Eye (tissue), 1 donor: Measurements from ENCODE around the gene QARS1.

ENCODE experiments used
- DNase-seq: peaks from one replicate; pipeline ENCODE4 v3.0.0-alpha.2; 2015

Gene QARS1

DNA sequence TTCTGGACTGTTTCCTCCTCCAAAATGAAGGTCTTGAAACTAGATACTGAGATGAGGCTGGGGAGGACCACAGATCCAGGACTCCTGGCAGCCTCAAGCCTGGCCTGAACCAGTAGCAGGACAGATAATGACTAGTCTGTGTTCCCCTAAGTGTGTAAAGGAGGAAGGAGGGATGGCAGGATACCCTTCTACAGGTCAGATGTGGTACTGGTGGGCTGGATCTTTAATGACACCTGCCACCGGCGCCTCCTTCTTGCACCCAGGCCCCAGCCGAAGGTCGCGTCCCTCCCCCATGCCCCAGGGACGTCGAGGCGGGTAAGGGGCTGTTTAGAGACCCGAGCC is 15.5 kb upstream of the QARS1 start:
- no peak for DNase-seq

DNA sequence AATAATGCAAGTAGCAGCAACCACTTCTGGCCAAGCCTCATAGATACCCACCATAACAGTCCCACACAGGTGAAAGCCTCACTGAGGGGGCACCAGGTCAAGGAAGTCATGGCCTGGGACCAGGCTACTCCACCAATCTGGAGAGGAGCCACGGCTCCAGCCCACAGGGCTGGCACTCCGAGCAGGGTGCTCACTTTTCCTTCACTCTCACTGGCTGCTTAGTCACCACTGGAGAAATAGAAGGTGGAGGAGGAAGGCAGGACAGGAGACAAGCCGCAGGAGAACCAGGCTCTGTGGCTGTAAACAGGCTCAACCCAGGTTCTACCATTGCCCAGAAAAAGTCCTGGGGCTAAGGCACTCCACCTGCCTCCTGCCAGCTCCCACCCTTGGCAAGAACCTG is 14.9 kb upstream of the QARS1 start:
- DNase-seq = no peak

DNA sequence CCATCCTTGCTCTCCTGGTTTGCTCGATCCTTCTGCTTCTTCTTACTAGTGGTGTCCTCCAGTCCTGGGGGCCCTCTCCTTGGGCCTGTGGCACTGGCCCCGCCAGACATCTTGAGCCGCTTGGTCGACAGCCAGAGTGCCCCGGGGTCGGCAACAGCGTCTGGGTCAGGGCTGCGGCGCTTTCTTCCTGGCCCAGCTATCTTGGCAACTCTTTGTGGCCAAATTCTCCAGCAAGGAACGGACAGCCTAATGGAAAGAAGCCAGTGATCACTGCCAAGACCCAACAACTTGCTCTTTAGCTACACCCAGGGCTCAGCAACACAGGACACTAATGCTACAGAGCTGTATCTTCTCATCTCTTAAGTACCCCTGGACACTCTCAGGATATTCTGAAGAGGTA is 14.5 kb upstream of the QARS1 start:
- DNase-seq = no peak

DNA sequence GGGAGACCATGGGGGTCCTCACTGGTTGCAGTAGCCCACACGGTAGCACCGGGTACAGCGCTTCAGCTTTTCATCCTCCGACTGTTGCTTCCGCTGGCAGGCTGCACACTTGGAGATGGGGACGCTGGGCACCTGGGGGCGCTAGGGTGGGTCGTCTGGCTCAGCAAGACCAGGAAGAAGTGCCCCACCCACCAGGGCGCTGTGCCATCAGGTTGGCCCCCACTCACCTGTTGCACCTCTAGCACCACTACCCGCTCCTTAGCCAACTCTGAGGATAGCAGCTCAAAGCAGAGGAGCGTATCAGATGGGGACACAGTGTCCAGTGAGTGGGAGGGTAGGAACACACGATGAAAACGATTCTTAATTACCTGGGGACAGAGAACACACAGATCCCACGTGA is 7.7 kb upstream of the QARS1 start:
- no peak for DNase-seq

DNA sequence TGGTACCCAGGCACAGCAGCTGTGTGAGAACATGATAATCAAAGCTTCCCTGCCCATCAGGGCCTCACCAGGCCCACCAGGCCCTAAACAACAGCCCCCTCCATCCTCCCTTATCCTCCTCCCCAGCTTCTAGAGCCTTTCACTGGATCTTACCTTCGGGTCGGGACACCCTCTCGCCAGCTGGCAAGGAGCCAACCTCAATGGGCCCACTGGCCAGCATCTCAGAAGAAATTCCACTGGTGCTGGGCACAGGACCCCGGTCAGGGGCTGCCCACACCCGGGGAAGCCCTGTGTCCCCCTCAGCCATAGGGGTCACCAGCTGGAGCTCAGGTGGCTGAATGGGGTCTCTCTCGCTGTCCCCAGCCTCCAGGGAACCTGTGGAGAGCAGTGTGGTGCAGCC is 6.8 kb upstream of the QARS1 start:
- DNase-seq = no peak

DNA sequence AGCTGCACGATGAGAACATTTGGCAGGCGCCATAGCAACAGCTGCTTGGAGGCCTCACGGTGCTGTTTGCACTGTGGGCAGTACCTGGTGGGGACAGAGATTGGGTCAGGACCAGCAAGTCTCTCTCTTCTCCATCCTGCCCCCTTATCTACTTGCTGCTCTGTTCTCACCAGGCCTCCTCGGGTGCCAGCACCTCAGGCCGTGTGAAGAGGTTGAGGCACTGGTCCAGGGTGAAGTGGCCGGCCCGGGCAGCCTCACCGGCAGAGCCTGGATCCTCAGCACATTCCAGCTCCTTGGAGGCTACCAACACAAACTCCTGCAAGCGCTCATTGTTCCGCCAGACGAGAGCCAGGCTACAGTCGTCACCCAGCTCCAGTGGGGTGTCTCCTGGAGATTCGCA is 6.2 kb upstream of the QARS1 start:
- no peak for DNase-seq

DNA sequence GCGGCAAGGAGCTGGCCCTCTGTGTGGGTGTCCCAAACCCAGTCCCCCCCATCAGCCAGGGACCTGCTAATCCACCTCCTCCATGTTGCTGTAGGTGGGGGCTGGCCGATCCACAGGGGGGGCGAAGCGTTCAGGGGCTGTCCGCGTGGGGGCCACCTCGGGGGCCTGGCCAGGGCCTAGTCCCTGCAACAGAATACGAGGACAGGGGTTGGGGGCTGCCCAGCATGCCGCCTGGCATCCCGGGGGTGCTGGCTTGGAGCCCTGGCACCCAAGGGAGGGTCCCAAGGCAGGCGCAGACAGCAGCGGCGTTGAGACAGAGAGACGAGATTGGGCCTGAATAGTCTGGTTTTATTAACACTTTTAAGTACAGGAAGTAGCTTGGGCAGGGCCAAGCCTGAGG is 3.8 kb upstream of the QARS1 start:
- DNase-seq = no peak

DNA sequence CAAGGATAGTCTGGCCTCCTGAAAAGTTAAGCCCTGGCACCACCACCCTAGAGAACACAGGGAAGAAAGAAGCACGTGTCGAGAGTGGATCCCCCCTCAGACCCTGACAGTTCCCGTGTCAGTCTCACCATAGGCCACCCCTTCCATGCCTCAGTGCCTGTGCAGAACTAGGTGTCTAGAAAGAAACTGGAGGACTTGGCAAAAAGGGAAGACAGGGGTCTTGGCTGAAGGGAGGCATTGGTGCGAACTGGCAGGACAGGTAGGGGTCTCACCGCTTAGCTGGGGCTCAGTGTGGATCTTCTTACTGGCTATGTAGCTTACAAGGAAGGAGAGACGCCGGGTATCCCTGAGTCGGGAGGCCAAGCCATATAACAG is 518 bp downstream of the QARS1 start:
- no peak for DNase-seq

DNA sequence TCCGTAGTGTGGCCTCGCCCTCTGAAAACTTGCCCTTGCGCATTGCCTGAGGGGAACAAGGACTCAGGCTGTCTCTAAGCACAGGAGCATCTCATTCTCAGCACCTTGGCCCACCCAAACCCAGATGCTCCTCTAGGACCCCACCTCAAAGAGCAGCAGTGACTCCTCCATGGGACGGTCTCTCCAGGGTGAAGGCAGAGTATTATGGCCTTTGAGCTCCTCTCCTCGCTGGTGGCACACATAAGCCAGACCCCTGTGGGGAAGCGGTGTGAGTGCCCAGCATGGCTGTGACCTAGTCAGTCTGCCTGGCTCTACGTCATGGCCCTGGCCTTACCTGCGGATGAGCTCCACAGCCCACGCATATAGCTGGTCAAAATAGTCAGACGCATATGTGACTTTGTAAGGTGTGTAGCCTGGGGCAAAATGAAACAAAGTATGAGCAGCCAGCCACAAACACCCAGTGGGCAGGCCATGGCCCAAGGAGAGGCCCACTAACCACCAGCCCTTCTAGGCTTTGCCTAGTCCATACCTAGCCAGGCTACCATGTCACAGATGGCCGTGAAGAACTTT is 4.4 kb downstream of the QARS1 start:
- DNase-seq = no peak

DNA sequence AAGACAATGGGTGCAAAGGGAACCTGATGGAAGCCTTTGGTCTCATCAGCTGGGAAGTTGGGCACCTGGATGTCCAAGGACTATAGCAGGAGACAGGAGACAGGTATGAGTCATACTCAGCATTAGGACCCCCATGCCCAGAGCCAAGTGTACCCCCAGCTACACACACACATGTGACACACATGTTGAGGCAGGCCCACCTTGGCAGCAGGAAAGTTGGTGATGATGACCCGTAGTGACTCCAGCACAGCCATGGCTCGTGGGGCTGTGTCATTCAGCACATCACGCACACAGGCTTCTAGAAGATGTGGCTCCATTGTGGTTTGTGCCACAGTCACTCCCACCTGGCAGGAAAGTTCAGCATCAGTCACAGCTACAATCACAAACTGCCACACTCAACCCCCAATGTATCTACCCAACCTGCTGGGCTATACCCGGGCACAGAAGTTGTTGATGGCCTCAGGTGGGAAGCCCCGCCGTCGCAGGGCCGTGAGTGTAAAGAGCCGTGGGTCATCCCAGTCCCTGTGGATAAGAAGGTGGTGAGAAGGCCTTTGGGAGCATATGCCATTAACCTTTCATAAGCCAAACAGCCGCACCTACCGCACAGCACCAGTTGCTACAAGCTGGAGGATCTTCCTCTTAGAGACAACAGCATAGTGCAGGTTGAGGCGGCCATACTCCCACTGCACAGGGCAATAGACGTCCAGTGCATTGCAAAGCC is 5.5 kb downstream of the QARS1 start:
- DNase-seq = no peak

DNA sequence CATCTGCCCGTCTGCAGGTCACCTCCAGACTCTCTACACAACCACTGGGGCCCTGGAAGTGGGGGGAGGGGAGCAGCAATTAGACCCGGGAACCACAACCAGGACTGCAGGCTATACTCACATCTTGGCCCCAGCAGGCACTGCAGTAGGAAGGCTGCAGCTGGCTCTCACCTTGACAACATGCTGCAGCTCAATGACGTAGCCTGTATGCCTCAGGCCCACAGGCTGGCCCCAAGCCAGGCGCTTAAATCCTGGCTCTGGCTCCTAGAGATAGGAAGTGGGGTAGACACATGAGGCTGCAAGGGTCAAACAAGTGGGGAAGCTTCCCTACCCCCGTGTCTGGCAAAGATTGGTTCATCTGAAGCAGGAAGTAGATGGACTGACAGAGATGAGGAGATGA is 6.1 kb downstream of the QARS1 start:
- no peak for DNase-seq

DNA sequence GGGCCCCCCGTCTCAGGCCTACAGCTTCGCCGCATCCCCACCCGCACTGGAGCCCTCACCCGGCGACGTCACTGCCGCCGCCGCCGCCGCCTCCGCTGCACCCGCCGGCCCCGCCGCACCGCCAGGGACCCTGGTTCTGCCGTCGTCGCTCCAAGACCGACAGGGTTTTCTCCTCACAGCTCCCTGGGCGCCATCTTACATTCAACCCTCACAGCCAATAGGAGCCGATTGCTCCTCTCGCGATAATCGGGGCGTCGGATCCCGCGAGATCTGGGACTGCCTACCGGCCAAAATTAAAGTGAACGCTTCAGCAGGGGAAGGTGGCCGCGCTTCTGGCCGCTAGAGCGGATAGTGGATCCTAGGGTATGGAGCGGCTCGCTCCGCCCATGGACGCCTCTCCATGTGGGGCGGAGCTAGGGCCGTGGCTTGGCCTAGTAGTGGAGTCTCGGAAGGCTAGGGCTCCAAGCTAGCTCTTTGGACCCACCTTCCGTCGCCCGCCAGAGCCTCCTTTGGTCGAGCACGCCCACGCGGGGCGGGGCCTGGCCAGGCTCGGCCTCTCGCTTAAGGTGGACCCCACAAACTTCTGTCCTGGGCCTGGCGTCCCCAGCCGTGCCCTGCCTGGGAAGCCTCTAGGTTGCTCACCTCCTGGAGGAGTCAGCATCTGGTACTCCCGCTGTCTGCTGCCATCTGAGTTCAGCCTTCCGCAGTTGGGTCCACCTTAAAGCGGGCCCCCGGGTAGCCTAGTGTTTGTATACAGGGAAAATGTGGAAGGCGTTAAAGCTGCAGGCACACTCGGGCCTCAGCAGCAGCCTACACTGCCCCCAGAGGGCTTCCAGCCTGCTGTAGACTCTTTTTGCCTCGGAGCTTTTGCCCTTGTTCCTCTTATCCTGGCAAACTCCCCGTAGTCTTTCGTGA is 10.4 kb downstream of the QARS1 start, which contains the start of gene QRICH1:
Gene QRICH1 (minus strand): TSS at position 219 of the 915 bp plus-strand sequence. CDS start 17,054 bp downstream, outside the sequence.
- DNase-seq = peak; percentile 100

DNA sequence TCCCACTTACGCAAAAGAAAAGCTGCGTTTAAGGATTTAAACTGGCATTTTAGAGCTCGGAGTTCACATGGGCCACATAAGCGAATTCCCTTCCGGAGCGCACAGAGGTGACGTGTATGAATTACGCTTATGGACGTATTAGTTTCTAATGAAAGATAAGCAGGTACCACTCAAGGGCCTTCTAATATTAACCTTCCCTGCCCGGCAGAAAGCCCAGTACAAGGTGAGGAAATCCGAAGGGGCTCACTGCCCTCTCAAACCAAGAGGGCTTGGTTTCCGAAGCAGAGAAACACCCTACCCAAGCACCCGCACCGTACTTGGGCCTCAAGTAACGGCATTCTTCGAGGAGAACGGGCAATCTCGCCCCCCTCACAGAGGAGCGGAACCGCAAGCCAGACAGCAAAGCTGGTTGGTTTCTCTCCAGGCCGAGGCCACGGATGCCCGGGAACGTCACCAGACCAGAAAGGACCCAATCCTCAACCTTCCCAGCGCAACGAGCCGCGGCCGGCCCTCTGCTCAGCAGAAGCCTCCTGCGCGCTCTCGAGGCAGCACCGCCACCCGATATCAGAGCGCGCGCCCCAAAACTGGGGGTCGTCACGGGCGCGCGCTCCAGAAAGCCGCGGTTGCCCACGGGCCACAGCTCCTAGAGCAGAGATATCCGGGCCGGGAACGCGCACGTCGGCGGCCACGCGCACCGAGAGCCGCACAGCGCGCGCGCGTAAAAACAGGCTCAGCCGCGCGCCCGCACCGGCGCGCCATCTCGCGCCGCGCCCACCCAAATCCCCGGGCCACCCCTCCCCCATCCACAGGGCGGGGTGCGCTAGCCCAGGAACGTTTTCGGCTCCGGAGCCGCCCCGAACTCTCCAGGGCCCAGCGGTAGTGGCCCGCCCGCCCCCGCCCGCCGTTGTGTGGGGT is 11.4 kb downstream of the QARS1 start:
- peak; percentile 92 for DNase-seq

DNA sequence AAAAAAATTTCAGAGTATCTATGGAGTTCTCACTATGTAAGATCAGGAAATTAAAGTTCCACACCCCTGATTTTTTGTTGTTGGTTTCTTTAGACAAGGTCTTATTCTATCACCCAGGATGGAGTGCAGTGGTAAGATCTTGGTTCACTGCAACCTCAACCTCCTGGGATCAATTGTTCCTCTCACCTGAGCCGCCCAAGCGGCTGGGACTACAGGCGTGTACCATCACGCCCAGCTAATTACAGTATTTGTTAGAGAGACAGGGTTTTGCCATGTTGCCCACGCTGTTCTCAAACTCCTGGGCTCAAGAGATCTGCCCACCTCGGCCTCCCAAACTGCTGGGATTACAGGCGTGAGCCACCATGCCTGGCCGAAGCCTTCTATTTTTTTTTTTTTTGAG is 23.1 kb downstream of the QARS1 start:
- no peak for DNase-seq

DNA sequence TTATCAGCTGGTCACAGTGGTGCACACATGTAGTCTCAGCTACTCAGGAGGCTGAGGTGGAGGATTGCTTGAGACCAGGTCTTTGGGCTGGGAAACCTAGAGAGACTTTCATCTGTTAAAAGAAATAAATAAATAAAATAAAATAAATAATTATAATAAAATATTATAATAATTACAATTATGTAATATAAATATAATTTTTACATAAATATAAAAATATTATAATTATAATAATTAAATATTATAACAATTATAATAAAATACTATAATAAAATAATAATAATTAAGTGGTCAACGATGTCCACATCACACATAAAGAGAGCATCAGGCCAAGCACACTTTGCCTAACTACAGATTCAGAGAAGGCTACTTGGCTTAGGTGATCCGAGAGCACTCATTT is 25.3 kb downstream of the QARS1 start:
- DNase-seq = no peak

DNA sequence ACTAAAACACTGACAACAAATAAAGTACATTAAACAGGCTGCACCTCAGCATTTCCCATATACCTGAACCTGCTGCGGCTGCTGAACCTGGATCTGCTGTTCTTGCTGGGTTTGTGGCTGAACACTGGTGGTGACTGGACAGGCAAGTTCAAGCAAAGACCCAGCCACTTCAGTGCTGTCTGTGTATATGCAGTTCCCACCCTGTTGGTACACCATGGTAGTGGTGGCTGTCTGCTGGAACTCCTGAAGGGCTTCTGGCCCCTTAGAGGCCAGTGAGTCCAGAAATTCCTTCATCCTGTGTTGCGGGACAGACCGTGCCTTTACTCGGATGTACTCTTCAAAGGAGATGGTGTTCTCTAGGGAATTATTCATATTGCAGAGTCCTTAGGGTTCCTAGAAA is 27.9 kb downstream of the QARS1 start:
- no peak for DNase-seq

DNA sequence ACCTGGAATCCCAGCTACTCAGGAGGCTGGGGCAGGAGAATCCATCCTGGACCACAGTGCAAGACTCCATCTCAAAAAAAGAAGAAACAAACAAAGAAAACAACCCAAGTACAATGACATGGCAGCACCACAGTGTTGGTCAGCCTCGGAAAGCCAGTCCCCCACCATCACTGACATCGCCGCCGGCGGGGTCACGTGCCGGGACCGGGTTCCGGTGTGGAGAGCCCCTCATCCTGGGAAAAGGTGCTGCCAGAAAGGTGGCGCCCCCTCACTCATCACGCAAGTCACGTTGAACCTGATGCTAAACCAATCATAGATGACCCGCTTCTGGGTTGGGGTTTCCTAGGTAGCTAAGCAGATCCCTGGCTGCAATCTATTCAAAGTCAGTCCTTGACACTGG is 28.4 kb downstream of the QARS1 start:
- no peak for DNase-seq

DNA sequence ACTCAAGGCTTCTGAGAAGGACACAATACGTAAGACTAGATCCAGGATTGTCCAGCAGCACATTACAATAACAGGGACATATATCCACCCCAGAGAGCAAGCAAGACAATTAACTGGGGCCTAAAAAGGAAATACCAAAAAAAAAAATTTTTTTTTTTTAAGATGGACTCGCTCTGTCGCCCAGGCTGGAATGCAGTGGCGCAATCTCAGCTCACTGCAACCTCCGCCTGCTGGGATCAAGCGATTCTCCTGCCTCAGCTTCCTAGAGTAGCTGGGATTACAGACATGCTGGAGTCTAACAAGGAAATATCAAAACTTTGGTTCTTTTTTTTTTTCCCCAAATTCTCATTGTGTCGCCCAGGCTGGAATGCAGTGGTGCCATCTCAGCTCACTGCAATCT is 46.5 kb downstream of the QARS1 start:
- DNase-seq = no peak

DNA sequence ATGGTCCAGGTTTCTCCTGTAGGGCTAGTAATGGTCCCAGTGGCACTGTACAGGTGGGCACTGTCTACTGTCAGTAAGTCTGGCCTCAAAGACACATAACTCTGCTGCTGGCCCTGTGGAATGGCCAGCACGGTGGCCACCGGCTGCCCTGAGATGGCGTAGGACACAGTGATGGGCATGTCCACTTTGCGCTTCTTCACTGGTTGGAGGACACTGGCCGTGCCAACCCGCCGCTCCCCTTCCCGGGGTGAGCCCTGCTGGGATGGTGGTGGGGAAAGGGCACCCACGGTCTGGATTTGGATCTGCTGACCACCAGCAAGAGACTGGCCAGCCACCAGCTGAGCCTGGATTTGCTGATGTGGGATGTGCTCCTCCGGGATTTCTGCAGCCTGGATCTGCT is 47.3 kb downstream of the QARS1 start:
- DNase-seq = no peak

DNA sequence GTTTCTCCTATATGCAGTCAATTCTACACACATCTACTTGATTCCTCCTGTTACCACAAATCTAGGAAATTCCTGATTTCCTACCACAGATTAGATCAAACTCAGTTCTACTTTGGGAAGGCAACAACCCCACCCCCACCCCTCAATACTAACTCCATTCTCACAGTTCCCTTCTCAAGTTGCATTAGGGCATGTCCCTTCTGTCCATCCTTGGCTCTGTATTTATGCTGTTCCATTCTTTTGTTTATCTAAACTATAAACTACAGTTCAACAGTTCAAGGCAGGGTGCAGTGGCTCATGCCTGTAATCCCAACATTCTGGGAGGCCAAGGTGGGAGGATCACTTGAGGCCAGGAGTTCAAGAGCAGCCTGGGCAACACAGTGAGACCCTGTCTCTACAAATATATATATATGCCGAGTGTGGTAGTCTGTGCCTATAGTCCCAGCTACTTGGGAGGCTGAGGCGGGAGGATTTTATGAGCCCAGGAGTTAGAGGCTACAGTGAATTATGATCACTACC is 50.2 kb downstream of the QARS1 start:
- DNase-seq = no peak

DNA sequence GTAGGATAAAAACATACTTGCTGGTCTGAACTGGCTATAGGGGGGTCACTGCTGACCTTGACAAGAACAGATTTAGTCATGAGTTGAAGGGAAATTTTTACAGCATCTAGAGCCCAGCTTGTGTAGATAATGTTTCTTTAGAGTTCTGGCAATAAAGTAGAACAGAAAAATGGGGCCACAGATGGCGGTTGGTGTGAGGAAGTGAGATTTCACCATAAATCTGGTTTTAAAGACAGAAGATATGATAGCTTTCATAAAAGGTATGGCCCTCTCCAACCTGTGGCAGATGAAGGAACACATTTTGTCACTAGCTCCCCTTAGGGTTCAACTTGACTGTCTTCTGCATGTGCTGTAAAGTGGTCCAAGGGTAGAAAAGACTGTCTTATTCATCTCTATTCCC is 51.0 kb downstream of the QARS1 start:
- DNase-seq = no peak
